EH (cell line): ENCODE data around the gene NCOA6.

Experiments used
- DNase-seq: peaks from one replicate; pipeline ENCODE4 v3.0.0-alpha.2; 2015; ENCODE audit warnings: low read depth

NCOA6 gene

DNA sequence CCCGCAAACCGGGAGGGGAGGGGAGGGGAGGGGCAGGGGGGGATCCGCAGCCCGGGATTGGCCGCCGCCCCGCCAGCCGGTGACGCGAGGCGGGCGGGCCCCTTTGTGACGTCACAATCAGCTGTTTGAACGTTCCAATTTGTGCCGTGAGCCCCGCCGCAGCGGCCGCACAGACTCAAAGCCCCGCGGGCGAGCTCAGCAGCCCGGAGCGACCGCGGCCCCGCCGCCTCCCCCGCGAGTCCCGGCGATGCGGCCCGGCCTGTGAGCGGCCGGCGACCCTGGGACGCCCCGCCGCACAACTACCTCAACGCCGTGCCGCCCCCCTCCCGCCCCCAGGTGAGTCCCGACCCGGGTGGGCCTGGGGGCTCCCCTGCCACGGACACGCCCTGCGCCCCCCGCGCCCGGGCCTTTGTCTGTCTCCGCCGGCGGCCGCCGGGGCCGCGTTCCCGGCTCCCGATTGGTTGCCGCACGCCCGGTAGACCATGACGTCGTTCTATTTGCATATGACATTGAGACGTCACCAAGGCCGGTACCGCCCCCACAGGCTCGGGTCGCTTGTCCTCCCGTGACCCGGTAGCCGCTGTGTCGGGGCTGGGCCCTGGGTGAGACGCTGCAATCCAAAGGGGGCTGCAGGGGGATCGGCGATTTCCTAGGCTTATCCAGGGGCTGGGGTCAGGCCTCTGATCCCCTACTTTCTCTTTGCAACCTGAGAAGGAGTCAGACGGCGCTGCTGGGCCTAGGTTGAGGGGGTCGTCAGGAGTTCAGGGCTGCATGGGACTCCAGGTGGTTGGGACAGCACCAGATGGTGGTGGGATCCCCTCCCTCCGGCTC lies 121.1 kb downstream of the NCOA6 start, which contains the start of gene TP53INP2:
Gene TP53INP2, plus strand, starts transcription at position 168 of the 831 bp plus-strand sequence. CDS start 4,396 bp downstream, outside the sequence.
- DNase-seq: peak; percentile 91

DNA sequence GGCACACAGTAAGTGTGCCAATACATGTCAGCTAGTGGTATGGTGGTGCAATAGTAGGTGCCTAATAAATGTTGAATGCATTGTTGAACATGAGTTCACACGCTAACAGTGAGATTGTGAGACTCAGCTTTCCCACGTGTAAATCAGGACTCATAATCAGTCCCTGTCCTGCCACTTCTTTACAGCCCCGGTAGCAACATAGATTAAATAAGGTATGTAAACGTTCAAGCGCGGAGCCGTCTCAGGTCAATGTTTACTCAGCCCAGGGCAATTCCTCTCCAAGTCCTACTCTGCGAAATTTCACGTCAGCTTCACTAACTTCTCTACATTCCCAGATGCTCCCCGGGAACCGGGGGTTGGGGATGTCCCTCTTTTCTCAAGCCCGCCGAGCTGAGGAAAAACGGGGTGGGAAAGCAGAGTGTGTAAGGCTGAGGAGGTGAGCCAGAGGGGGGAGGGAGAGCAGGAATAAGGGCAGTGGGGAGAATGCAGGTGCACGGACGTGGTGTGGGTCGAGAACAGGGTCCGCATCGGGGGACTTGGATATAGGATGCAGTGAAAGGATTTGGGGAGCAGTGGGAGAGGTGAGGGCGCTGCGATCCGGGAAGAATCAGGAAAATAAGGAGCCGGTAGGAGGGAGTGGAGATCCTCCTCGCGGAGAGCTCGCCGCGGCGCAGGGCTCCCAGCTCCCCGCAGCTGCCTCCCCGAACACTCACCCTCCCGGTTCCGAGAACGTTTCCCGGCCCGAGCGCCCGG lies 121.9 kb downstream of the NCOA6 start:
- DNase-seq: peak; percentile 33

DNA sequence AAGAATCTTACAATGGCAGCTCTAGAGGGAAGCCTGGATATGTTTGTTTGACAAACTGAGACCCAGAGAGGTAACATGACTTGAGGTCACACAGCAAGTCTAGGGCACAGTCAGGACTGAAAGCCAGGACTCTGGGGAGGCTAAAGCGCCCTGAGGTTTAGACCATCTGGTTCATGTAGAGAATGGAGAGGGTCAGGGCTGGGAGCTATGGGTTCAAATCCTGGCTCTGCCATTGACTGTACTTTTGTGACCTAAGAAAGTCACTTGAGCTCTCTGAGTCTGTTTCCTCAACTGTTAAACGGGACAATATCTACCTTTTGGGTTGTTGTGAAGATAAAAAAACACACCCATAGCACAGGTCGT lies 122.4 kb downstream of the NCOA6 start:
- no peak for DNase-seq

DNA sequence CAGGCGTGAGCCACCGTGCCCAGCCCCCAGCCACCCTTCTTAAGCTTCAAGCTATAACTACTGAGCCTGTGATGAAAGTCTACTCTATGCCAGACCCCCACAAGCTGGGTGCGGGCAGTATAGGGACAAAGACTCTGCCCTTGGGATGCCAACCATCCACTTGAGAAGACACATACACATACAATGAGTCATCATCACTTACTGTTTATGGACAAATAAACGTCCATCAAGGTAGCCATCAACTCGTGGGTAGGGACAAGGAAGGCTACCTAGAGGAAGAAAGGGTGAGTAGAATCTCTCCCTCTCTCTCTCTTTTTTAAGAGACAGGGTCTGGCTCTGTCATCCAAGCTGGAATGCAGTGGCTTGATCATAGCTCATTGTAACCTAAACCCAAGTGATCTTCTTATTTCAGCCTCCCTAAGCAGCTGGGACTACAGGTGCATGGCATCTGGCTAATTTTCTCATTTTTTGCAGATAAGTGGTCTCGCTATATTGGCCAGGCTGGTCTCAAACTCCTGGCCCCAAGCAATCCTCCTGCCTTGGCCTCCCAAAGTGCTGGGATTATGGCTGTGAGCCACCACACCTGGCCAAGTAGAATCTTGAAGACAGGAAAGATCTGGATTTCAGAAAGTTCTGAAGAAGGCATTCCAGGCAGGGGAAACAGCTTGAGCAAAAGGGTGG lies 123.9 kb downstream of the NCOA6 start:
- no peak for DNase-seq

DNA sequence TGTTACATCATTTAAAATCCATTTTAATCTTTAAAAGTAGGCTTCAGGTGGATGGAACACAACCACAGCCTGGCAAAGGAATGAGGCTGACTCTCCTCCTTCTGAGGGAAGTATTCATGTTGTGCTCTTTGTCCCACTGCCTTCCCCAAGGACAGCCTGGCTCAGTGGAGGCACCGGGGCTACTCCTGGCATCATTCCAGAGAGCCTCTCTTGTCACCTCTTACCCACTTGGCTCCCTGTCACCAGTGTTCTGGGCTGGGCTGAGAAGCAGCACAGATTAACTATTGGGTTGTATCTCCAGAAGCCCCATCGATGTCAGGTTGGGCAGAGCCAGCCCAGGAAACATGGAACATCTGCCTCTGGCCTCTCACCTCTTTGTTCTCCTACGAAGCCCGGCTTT lies 132.0 kb downstream of the NCOA6 start:
- no peak for DNase-seq

DNA sequence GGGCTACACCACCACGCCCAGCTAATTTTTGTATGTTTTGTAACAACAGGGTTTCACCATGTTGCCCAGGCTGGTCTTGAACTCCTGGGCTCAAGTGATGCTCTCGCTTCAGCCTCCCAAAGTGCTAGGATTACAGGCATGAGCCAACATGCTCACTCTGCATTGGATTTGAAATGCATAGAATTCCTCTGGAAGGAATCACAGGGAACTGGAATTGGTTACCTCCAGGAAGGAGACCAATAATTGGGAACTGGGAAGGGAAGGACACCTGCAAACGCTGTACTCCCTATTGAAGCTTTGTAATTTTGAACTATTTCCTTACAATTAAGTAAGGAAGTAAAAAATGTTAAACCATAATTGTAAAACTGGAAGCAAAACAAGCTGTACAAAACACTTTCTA lies 133.6 kb downstream of the NCOA6 start:
- DNase-seq: no peak

DNA sequence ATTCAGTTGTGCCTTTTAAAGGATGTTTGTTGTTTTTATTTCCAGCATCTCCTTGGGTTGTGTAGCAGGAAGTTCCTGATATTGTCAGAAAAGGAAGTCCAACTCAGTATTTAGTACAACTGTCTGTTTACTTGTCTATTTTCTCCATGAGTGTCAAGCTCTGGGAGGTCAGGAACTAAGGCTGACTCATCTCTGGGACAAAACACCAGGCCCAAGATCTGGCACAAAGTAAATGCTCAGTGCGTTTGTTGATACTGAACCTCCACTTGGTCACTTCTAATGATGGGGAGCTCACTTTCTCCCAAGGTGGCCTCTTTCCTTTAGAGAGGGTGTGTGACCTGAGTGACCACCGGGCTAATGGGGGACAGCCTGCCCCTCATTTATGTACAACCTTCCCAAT lies 136.0 kb downstream of the NCOA6 start:
- DNase-seq: peak; percentile 50

DNA sequence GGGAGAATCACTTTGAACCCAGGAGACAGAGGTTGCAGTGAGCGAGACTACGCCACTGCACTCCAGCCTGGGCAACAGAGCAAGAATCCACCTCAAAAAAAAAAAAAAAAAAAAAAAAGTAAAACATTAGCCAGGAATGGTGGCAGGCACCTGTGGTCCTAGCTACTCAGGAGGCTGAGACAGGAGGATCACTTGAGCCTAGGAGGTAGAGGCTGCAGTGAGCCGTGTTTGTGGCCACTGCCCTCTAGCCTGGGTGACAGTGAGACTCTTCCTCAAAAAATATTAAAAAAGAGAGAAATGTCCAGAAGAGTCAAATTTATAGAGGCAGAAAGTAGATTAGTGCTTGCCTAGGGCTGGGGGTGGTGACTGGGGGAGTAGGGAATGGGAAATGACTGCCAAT lies 141.8 kb downstream of the NCOA6 start:
- no peak for DNase-seq

DNA sequence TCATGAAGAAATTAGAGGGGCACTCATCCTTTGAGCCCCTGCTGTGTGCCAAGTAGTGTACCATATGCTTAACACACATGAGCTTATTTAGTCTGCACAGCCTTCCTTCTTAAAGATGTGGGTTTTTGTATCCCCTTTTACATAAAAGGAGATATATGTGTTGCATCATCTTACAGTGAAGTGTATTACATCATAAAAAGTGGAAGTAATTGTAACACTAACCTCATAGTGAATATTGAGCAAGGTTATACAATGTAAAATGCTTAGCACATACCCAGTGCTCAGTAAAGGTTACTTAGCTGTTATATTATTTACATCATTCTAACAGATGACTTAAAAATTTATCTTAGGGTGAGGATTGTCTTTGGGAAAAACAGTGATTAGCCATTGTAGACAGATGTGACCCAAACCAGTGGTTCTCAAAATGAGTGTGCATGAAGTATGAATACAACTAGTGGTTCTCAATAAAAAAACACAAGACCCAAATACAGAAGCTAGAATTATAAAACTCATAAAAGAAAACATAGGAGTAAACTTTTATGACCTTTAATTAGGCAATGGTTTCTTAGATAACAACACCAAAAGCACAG lies 144.8 kb downstream of the NCOA6 start:
- no peak for DNase-seq

DNA sequence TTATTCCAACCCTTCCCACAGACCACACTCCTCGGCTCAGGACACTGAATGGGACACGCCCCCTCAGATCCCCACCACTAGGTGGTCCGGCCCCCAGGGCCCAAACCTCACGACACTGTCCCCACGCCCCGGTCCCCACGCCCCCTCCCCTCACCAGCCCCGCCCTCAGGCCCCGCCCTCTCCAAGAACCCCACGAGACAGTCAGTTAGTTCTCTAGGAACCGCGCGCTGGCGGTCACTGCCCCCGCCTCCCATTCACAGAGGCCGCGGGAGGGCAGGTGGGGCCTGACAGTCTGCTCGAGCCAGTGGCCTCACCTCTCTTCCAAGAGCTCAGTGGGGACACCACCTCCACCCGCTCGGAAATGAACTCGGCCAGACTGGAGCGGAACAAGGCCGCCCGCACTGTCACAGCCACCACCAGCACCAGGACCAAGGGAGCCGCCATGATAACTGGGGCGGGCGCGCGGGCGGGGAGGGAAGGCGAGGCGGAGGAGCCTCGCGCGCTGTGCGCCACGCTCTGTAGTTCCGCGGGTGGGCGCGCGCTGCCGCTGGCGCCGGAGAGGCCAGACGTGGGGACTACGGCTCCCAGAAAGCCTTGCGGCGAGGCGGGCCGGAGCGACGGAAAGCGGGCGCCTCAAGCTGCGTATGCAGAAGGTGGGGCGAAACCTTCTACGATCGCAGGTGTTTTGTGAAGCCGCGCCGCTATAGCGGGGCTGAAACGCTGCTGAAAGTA lies 148.6 kb downstream of the NCOA6 start, which contains the start of gene PIGU:
Gene PIGU, minus strand, starts transcription at position 451 of the 732 bp plus-strand sequence. Its CDS starts 7 bp downstream, at position 444.
- DNase-seq: peak; percentile 93

DNA sequence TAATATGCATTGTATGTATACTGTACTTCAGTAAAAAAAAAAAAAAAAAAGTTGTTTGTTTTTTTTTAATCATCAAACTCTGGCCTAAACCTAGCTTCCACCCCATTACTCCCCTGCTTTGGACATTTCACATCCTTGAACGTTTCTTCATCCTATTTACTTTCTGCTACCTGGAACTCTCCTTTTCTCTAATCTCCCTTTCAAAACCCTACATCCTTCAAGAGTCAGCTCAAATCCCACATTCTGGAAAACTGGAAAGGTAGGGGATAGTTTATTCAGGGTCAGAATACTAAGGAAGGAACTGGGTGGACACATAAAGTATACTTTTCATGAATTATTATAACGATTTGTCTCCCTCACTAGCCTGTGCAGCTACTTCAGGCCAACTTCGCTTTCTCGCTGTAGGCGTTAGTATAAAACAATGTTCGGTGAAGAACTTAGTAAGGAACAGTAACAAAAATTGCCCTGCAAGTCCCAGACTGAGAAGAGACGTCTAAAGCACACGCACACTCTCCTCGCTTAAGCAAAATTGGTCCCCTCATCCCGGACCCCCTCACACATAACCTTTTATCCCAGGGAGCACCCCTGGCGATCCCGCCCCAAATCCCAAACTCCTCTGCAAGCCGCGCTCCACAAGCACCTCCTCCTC lies 149.3 kb downstream of the NCOA6 start:
- no peak for DNase-seq

DNA sequence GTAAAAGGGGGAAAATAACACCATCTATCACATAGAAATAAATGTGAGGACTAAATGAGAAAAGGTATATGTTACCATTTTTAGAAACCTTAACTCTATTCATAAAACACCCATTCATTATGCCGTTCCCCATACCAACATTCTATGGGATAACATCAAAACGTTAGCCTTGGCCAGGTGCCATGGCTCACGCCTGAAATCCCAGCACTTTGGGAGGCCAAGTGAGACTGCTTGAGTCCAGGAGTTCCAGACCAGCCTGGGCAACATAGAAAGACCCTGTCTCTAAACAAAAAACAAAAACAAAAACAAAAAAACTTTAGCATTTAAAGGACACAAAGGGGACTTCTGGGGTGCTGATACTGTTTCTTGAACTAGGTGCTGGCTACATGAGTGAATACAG lies 149.9 kb downstream of the NCOA6 start:
- DNase-seq: no peak

DNA sequence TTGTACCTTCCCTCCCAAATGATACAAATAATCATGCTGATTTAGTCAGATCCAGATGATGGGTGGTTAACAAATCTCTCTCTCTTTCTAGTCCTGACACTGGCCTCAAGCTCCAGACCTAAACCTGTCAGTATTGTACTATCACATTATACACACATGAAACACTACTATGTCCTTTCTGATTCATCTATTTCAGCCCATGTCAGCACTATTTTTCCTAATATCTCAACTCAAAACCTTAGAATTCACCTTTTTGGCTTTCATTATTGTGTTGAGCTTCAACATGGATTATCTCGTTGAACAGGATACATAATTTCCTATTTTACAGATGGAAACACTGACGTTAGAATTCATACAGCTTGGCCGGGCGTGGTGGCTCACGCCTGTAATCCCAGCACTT lies 152.0 kb downstream of the NCOA6 start:
- DNase-seq: no peak

DNA sequence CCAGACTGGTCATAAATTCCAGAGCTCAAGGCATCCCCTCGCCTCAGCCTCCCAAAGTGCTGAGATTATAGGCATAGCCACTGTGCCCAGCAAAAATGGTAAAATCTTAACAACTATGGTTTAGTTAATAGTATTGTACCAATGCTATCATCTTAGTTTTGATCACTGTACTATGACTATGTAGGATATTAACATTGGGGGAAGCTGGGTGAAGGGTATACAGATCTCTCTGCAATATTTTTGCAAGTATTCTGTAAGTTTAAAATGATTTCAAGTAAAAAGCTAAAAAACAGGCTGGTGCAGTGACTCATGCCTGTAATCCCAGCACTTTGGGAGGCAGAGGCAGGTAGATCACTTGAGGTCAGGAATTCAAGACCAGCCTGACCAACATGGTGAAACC lies 156.4 kb downstream of the NCOA6 start:
- no peak for DNase-seq
